ENCODE data around the gene LLPH. TPM values are rescaled to one million over a fixed set of nuclear protein-coding genes. Genes with fewer than 3 reads are reported as not detected.
A peak's percentile ranks its signal among the peaks of the same experiment; 100 is the strongest.

The LLPH gene
- total and polyA plus RNA-seq, 2 donors from 2014 or later, result 21.9 to 28.7 TPM

- intact Hi-C loops (cut with DNase I), result no loop called here
- FAIRE-seq (no peak), DNase-seq (no peak)
- H3K4me1 ChIP-seq (ENCODE audit: control insufficient read depth in 2 of 3, insufficient read depth in 2 of 3, low read depth in 1 of 3, low read length in 3 of 3), result no peaks in the 10 kb centered on the region
- H3K9ac ChIP-seq (ENCODE audit: low read length in 3 of 3), result no peak overlapping the region
- no peaks in the 10 kb centered on the region for H3K27me3 ChIP-seq (ENCODE audit: control insufficient read depth, insufficient read depth, low read length)
- no peaks in the 10 kb centered on the region for H3K36me3 ChIP-seq (ENCODE audit: control insufficient read depth in 2 of 3, insufficient read depth in 3 of 3, low read length in 3 of 3)
- H3K9me3 ChIP-seq (ENCODE audit: control insufficient read depth in 2 of 3, insufficient read depth in 1 of 3, low read length in 3 of 3), result no peaks in the 10 kb centered on the region
- no peak overlapping the region for H3K27ac ChIP-seq (ENCODE audit: low read depth in 2 of 2, low read length in 2 of 2)
- TF ChIP-seq CTCF (IDR thresholded peaks at IDR 0.05; ENCODE audit: borderline replicate concordance, extremely low read depth, insufficient read depth), result no peak
- no peak overlapping the region for H3K4me3 ChIP-seq (ENCODE audit: low read length in 3 of 3)
These were observed 40.4 kb downstream of the LLPH start for GRCh38 chr12:66090157-66090556.

GRCh38 chr12:66087365-66087943 is 43.1 kb downstream of the LLPH start:
- Histone ChIP-seq H3K4me1 (ENCODE audit: control insufficient read depth in 2 of 3, insufficient read depth in 2 of 3, low read depth in 1 of 3, low read length in 3 of 3) (no peaks in the 10 kb centered on the region), H3K27ac (ENCODE audit: low read depth in 2 of 2, low read length in 2 of 2) (no peak overlapping the region), H3K9me3 (ENCODE audit: control insufficient read depth in 2 of 3, insufficient read depth in 1 of 3, low read length in 3 of 3) (no peaks in the 10 kb centered on the region), H3K9ac (ENCODE audit: low read length in 3 of 3) (no peak overlapping the region), H3K36me3 (ENCODE audit: control insufficient read depth in 2 of 3, insufficient read depth in 3 of 3, low read length in 3 of 3) (no peaks in the 10 kb centered on the region), H3K4me3 (ENCODE audit: low read length in 3 of 3) (no peak overlapping the region), H3K27me3 (ENCODE audit: control insufficient read depth, insufficient read depth, low read length) (no peaks in the 10 kb centered on the region)
- peak; percentile 78 for TF ChIP-seq CTCF (IDR thresholded peaks at IDR 0.05; ENCODE audit: borderline replicate concordance, extremely low read depth, insufficient read depth)
- DNase-seq (peak in 4 of 5 donors; percentile 57 to 91 (median 84)), FAIRE-seq (peak; percentile 65)
- intact Hi-C loops (cut with DNase I), result no loop called here

GRCh38 chr12:66085998-66086397 is 44.6 kb downstream of the LLPH start:
- Histone ChIP-seq H3K9me3 (ENCODE audit: control insufficient read depth in 2 of 3, insufficient read depth in 1 of 3, low read length in 3 of 3) (no peaks in the 10 kb centered on the region), H3K4me1 (ENCODE audit: control insufficient read depth in 2 of 3, insufficient read depth in 2 of 3, low read depth in 1 of 3, low read length in 3 of 3) (no peaks in the 10 kb centered on the region), H3K4me3 (ENCODE audit: low read length in 3 of 3) (no peak overlapping the region), H3K9ac (ENCODE audit: low read length in 3 of 3) (no peak overlapping the region), H3K27me3 (ENCODE audit: control insufficient read depth, insufficient read depth, low read length) (no peaks in the 10 kb centered on the region), H3K27ac (ENCODE audit: low read depth in 2 of 2, low read length in 2 of 2) (no peak overlapping the region), H3K36me3 (ENCODE audit: control insufficient read depth in 2 of 3, insufficient read depth in 3 of 3, low read length in 3 of 3) (no peaks in the 10 kb centered on the region)
- DNase-seq, result peak in 2 of 5 donors; percentile 51 to 58
- no peak for TF ChIP-seq CTCF (IDR thresholded peaks at IDR 0.05; ENCODE audit: borderline replicate concordance, extremely low read depth, insufficient read depth)
- intact Hi-C loops (cut with DNase I), result no loop called here
- FAIRE-seq, result no peak

GRCh38 chr12:66085213-66085612 is 45.3 kb downstream of the LLPH start:
- DNase-seq, result no peak
- no peak for TF ChIP-seq CTCF (IDR thresholded peaks at IDR 0.05; ENCODE audit: borderline replicate concordance, extremely low read depth, insufficient read depth)
- Histone ChIP-seq H3K9me3 (ENCODE audit: control insufficient read depth in 2 of 3, insufficient read depth in 1 of 3, low read length in 3 of 3) (no peaks in the 10 kb centered on the region), H3K36me3 (ENCODE audit: control insufficient read depth in 2 of 3, insufficient read depth in 3 of 3, low read length in 3 of 3) (no peaks in the 10 kb centered on the region), H3K4me1 (ENCODE audit: control insufficient read depth in 2 of 3, insufficient read depth in 2 of 3, low read depth in 1 of 3, low read length in 3 of 3) (no peaks in the 10 kb centered on the region), H3K27me3 (ENCODE audit: control insufficient read depth, insufficient read depth, low read length) (no peaks in the 10 kb centered on the region), H3K27ac (ENCODE audit: low read depth in 2 of 2, low read length in 2 of 2) (no peak overlapping the region), H3K4me3 (ENCODE audit: low read length in 3 of 3) (no peak overlapping the region), H3K9ac (ENCODE audit: low read length in 3 of 3) (no peak overlapping the region)
- intact Hi-C loops (cut with DNase I), result no loop called here
- FAIRE-seq, result no peak

All from kidney (tissue), 14 donors.